HEK293 (cell line): Measurements from ENCODE around the gene ARL8A.

Experiments
- CTCF ChIP-seq: fragments of 450-650 bp; formaldehyde crosslinking; IDR thresholded peaks from 2 replicates; pipeline ENCODE4 v1.5.1; 2016; ENCODE audit warnings: missing biosample characterization, missing genetic modification characterization
- MZF1 ChIP-seq: fragments of 450-650 bp; formaldehyde crosslinking; IDR thresholded peaks from 2 replicates; pipeline ENCODE4 v1.5.1; 2017; ENCODE audit warnings: missing biosample characterization, missing genetic modification characterization, borderline replicate concordance
- ZBTB11 ChIP-seq: fragments of 450-650 bp; formaldehyde crosslinking; conservative IDR thresholded peaks from 2 replicates; pipeline ENCODE4 v1.5.1; 2016; ENCODE audit warnings: low read depth, missing biosample characterization, missing genetic modification characterization
- ZNF549 ChIP-seq: fragments of 450-650 bp; IDR thresholded peaks from 2 replicates; pipeline ENCODE4 v1.5.1; 2018; ENCODE audit warnings: missing biosample characterization, missing genetic modification characterization, mild to moderate bottlenecking, inconsistent platforms, moderate library complexity
- TF ChIP-seq, protein P1 (sequence below): sonication (generic); formaldehyde crosslinking; IDR thresholded peaks from 2 replicates; pipeline ENCODE4 v1.8.1; 2022; ENCODE audit warnings: mild to moderate bottlenecking, moderate library complexity, missing genetic modification reagents

GRCh38 chr1:202116287-202116686 lies 28.2 kb downstream of the ARL8A start:
- no peak for TF ChIP-seq MZF1 (tag by site-specific recombination)
- TF ChIP-seq, protein P1, sequence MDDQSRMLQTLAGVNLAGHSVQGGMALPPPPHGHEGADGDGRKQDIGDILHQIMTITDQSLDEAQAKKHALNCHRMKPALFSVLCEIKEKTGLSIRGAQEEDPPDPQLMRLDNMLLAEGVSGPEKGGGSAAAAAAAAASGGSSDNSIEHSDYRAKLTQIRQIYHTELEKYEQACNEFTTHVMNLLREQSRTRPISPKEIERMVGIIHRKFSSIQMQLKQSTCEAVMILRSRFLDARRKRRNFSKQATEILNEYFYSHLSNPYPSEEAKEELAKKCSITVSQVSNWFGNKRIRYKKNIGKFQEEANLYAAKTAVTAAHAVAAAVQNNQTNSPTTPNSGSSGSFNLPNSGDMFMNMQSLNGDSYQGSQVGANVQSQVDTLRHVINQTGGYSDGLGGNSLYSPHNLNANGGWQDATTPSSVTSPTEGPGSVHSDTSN (CRISPR knock-in tag), result no peak
- TF ChIP-seq CTCF (tag by site-specific recombination), result no peak
- no peak for TF ChIP-seq ZNF549 (tag by site-specific recombination)
- TF ChIP-seq ZBTB11 (tag by site-specific recombination), result no peak
